ENCODE results near the gene EEA1. TPM values are rescaled to one million over a fixed set of nuclear protein-coding genes. Genes with fewer than 3 reads are reported as not detected.

Gene EEA1
- total RNA-seq, 1 donor from 2014 or later = 10.9 TPM

- intact Hi-C loops (cut with DNase I) = loop anchor here (5.0 kb wide), 5 partner anchors 140 to 780 kb away; partner anchors contain the start of genes BTG1, NUDT4 and SOCS2
Measured at GRCh38 chr12:92927436-92928281, 1.4 kb downstream of the EEA1 start.

GRCh38 chr12:92927055-92927435, 2.0 kb downstream of the EEA1 start:
- no peaks in the 10 kb centered on the region for H3K27me3 ChIP-seq
- peaks cover 5 to 15% of the 10 kb centered on the region in 2 donors for H3K4me1 ChIP-seq
- H3K4me3 ChIP-seq = peak overlapping the region; percentile 69 to 100
- intact Hi-C loops (cut with DNase I) = loop anchor here (5.0 kb wide), 5 partner anchors 140 to 780 kb away; partner anchors contain the start of genes BTG1, NUDT4 and SOCS2
- no peak for DNase-seq (ENCODE audit: low spot score in 2 of 2)
- peak in 1 of 3 experiments; percentile 14 for TF ChIP-seq CTCF (IDR thresholded peaks at IDR 0.05)
- peak overlapping the region; percentile 98 to 99 for H3K27ac ChIP-seq
- no peaks in the 10 kb centered on the region for H3K36me3 ChIP-seq
- H3K9me3 ChIP-seq = no peaks in the 10 kb centered on the region

More at GRCh38 chr12:92927436-92928281, 1.4 kb downstream of the EEA1 start:
- Histone ChIP-seq H3K36me3 (no peaks in the 10 kb centered on the region), H3K27me3 (no peaks in the 10 kb centered on the region), H3K4me3 (peak overlapping the region; percentile 69 to 100), H3K27ac (peak overlapping the region; percentile 98 to 99), H3K9me3 (no peaks in the 10 kb centered on the region), H3K4me1 (peaks cover 5 to 15% of the 10 kb centered on the region in 2 donors)
- no peak for TF ChIP-seq CTCF (IDR thresholded peaks at IDR 0.05)
- DNase-seq (ENCODE audit: low spot score in 2 of 2) = no peak

- peak overlapping the region; percentile 69 to 100 for H3K4me3 ChIP-seq
Measured at GRCh38 chr12:92926549-92926948, 2.5 kb downstream of the EEA1 start.

GRCh38 chr12:92921877-92922276, 7.2 kb downstream of the EEA1 start:
- Histone ChIP-seq H3K27ac (no peak overlapping the region), H3K4me1 (peaks cover 0 to 10% of the 10 kb centered on the region in 2 donors), H3K27me3 (no peaks in the 10 kb centered on the region), H3K9me3 (no peaks in the 10 kb centered on the region), H3K36me3 (no peaks in the 10 kb centered on the region), H3K4me3 (no peak overlapping the region)
- DNase-seq (ENCODE audit: low spot score in 2 of 2) = no peak
- no peak for TF ChIP-seq CTCF (IDR thresholded peaks at IDR 0.05)
- intact Hi-C loops (cut with DNase I) = no loop called here

More at GRCh38 chr12:92926549-92926948, 2.5 kb downstream of the EEA1 start:
- H3K27me3 ChIP-seq = no peaks in the 10 kb centered on the region
- TF ChIP-seq CTCF (IDR thresholded peaks at IDR 0.05) = no peak
- intact Hi-C loops (cut with DNase I) = loop anchor here (5.0 kb wide), 5 partner anchors 139 to 779 kb away; partner anchors contain the start of genes BTG1, NUDT4 and SOCS2
- no peaks in the 10 kb centered on the region for H3K36me3 ChIP-seq
- H3K9me3 ChIP-seq = no peaks in the 10 kb centered on the region
- no peak for DNase-seq (ENCODE audit: low spot score in 2 of 2)
- H3K27ac ChIP-seq = peak overlapping the region; percentile 98 to 99
- peaks cover 5 to 15% of the 10 kb centered on the region in 2 donors for H3K4me1 ChIP-seq

GRCh38 chr12:92915365-92915764, 13.7 kb downstream of the EEA1 start:
- no peaks in the 10 kb centered on the region for H3K9me3 ChIP-seq

More at GRCh38 chr12:92915365-92915764, 13.7 kb downstream of the EEA1 start:
- no peaks in the 10 kb centered on the region for H3K36me3 ChIP-seq
- intact Hi-C loops (cut with DNase I) = no loop called here
- H3K4me3 ChIP-seq = no peak overlapping the region
- DNase-seq (ENCODE audit: low spot score in 2 of 2) = no peak
- no peaks in the 10 kb centered on the region for H3K27me3 ChIP-seq
- H3K4me1 ChIP-seq = peaks cover 0 to 5% of the 10 kb centered on the region in 2 donors
- TF ChIP-seq CTCF (IDR thresholded peaks at IDR 0.05) = no peak
- no peak overlapping the region for H3K27ac ChIP-seq
